HG02938 (cell line): ENCODE measurements around the gene CCDC152.

Experiments used
- ATAC-seq: cut with Tn5 transposase; IDR thresholded peaks from one replicate; pipeline ENCODE4 v1.9.1; 2021; ENCODE audit warnings: mild to moderate bottlenecking, moderate library complexity; ENCODE audit not compliant: unreplicated experiment

The CCDC152 gene

DNA sequence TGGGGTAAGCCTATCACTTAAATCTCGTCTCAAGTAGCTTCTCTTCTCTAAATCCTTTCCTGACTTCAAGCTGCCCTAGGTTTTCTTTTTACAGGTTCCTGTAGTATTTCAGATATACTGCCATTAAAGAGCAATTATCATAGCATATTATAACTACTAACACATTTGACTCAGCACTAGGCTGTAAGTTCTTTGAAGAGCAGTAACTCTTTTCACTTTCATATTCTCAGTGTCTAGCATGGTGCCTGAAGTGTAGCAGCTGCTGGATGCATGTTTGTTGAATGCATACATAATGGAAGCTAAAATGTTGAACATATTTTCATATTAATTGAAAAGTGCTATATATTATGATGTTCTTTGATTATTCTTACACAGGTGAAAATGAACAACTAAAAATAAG, 22.5 kb downstream of the CCDC152 start:
- no peak for ATAC-seq

DNA sequence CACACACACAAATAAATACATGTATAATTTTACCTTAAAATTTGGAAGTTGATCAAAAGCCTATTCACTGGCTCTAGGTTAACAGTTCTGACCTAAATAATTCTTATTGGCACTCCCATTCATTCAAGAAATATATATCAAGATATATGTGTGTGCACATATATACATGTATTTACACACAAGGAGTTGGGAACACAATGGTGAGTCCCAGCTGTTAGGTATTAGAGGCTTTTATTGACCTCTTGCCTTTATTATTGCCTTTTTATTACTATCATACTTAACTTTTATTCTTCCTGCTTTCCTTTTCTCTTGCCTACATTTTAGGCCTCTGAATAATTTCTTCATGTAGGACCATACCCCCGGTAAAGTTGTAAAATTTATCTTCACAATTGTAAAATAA, 25.0 kb downstream of the CCDC152 start:
- ATAC-seq: no peak

DNA sequence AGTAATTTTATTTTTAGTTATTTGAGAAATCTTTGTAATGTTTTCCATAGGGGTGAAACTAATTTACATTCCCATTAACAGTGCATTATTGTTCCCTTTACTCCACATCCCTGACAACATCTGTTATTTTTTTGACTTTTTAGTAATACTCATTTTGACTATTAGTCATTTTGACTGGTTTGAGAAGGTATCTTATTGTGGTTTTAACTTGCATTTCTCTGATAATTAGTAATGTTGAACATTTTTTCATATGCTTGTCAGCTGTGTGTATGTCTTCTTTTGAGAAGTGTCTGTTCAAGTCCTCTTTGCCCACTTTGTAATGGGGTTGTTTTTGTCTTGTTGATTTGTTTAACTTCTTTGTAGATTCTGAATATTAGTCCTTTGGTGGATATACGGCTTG, 27.5 kb downstream of the CCDC152 start:
- no peak for ATAC-seq

DNA sequence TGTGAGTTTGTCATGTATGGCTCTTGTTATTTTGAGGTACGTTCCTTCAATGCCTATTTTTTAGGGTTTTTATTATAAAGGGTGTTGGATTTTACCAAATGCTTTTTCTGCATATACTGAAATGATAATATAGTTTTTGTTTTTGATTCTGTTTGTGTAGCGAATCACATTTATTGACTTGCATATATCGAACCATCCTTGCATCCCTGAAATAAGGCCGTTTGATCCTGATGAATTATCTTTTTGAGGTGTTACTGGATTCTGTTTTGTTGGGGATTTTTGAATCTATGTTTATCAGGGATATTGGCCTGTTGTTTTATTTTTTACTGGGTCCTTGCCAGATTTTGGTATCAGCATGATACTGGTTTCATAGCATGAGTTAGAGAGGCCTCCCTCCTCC, 29.1 kb downstream of the CCDC152 start:
- no peak for ATAC-seq

DNA sequence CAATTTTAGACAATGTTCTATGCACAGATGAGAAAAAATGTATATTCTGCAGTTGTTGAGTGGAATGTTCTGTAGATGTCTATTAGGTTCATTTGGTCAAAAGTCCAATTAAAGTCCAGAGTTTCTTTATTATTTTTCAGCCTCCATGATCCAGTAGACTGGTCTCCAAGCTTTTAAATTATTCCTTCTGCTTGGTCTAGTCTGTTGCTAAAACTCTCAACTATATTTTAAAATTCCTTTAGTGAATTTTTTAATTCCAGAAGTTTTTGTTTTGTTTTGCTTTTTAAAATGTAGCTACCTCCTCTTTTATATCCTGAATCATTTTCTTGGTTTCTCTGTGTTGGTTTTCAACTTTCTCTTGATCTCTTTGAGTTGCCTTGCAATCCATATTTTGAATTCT, 30.5 kb downstream of the CCDC152 start:
- no peak for ATAC-seq

DNA sequence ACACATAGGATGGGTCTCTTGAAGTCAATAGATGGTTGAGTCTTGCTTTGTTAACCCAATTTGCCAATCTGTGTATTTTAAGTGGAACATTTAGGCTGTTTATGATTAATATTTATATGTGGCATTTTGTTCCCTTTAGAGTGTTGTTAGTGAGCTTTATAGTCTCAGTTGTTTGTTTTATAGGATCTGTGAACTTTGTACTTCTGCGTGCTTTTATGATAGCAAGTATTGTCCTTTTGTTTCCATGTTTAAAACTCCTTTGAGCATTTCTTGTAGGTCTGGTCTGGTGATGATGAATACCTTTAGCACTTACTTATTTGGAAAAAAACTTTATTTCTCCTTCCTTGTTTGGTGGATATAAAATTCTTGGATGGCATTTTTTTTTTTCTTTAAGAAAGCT, 31.2 kb downstream of the CCDC152 start:
- ATAC-seq: no peak

DNA sequence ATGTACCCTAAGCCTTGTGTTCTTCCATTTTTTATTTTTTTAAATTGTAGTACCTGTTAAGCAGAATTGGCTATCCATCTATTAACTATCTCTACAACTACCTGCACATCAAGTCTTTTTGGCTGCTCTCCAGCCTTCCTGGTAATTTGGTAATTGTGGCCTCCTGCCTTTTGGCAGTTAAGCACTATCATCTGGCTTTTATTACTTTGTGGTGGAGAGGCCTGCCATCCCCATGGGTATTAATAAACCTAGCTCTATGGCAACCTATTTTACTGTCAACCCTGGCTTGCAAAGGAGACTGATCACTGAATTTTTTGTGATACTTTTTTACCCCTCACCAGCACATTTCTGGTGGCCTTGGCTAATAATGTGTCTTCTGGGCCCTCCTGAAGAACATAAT, 34.5 kb downstream of the CCDC152 start:
- no peak for ATAC-seq

DNA sequence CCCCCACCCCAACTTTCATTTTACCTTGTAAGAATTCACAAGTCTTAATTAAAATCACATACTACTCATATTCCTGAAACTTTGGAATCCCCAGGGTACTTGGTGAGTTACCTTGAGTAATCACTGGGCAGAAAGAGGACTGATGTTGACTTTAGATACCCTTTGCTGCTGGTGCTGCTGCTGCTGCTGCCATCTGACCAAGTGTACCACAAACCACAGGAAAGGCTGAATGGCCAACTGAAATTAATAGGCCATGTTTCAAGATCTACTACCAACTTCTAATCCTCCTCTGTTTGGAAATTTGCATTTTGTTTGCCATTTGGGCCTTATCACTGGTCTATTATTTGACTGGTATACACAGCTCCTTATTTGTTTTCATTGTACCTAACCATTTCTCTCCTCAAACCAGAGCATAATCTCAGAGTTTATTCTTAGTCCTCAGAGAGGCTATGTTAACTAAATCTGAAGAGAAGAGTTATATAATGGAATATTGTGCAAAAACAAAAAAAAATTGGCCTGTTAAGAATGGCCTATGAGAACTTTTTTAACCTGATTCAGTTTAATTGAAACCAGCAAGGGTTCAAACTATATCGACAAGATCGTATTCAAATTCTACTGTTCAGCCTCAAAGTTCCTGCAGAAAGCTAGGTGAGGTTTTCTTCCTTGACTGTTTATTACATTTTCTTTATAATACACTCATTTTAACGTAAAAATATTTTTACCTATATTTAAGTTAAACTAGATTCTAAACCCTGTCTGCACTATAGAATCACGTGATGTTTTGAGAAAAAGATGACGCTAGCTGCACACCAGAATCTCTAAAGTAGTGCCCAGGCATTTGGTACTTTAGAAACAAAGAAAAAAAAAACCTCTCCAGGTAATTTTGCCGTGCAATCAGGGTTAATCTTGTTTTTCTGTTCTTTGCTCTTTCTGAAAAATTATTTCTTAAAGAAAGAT, 41.9 kb downstream of the CCDC152 start:
- no peak for ATAC-seq

DNA sequence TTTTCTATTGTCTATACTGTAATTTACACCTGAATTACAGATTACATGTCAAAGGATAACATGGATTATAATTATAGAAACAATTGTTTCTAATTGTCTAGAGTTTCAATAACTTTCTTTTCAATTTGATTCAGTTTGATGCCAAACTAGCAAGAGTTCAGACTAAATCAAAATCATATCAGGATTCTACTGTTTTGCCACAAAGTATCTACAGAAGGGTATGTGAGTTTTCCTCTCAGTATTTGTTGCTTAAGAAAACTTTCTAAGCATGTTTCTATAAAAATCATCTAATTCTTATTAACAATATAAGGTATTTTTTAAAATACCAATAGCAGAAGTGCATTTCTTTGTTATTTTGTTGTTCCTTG, 42.6 kb downstream of the CCDC152 start:
- no peak for ATAC-seq

DNA sequence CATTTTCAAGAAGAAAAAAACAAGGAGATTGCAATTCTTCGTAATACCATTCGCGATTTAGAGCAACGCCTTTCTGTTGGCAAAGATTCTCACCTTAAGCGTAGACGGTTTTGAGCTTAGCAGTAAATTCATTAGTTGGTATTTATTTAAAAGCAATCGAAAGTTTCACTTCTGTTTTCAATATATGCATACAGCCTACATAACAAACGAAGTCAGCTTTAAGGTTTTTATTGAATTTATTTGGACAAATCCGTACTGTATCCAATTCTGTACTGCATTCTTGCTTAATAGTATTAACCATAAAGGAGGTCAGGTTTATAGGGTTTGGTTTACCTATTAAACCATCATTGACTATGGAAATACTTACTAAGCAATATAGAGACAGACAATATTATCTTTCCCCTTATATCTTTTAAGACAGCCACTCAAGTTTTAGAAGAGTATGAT, 43.1 kb downstream of the CCDC152 start:
- ATAC-seq: no peak

DNA sequence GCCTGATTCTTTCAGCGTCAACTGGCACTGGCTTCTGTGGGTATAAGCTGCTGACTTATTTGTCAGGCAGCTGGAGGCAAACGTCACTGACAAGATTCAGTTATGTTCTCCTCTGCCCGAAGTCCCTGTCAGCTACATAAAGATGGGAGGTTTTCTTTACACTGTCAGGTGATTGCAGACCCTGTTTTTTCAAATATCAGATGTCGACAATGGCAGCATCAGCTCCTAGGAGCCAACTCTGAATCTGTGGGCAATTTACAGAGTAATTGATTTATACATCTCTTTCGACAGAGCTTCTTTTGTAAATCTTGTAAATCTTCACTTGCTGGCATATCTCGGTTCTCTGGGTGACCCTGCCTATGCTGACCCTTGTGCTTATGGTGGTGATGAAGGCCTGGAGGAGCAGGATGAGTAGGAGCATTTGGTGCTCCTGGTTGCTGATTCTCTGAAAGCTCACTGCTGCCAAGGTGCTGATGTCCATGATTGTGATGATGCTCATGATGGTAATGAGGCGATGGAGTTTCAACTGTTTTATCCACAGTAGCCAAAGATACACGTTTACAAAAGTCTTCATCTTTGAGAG, 44.2 kb downstream of the CCDC152 start:
- ATAC-seq: no peak

DNA sequence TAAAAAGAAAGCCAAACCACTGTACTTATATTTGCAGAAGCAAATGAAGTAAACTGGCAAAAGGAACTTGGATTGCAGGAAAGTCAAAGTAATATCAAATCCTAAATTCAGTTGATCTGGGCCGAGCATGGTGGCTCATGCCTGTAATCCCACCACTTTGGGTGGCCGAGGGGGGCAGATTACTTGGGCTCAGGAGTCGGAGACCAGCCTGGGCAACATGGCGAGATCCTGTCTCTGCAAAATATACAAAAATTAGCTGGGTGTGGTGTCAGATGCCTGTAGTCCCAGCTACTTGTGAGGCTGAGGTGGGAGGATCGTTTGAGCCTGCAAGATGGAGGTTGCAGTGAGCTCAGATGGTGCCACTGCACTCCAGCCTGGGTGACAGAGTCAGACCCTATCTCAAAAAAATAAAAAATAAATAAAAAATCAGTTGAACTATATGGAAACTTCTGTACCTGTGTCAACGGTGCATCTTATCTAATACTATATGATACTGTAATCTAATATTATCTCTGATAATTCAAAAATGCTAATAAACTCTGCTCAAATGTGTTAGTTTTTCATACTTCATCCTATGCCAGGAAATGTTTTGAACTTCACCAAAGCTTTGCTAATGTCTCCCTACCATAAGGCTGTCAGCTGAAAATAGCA, 45.0 kb downstream of the CCDC152 start:
- no peak for ATAC-seq

DNA sequence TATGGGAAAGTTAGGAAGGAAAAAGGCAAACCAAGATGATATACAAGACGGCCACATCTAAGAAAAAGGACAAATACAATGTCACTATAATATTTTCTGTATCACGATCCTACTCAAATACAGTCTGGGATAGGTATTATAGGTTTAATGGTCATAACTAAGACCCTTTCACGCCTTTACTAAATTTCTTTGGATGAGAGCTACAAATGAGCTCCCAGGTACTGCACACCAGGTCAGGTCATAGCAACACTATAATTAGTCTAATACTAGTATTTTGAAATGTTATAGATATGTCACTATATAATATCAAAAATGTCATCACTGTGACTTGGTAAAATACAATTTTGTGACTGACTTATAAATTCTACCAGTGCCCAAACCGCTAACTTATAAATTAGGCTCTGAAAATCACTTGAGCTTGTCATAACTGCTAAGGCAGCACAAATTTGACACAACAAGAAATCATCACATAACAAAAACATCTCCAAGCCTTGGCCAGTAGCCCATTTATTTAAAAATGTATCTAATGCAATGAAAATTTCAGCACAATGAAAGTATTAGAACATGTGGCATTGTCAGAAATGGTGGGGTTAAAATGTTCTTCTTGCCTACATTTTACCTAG, 48.2 kb downstream of the CCDC152 start:
- no peak for ATAC-seq

DNA sequence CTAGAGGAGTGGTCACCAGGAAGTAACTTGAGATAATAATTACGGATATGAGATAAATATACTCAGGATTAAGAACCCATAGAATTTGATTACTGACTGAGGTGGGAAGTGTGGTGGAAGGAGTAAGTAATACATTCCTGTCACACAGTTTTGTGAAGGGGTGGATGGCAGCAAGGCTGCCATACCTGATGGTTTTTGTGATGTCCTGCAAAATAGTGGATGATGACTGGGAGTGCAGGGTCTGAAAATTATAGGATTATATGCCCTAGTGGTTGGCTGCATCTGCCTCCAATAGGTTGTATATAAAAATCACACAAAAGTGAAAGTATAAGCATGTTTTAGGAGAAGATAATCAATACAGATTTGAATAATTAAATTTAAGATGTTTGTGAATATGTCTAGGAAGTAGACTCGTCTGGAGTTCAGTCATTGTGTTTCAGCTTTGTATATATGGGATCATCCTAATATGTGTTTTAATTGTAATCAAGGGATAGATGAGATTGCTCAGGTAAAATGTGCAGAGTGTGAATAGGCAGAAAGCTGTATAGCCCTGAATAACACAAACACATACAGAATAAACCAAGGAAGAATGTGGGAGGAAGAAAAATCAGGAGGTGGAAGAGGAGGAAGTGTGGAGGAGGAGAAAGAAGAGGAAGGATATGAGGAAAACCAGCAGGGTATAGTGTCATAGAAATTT, 49.5 kb downstream of the CCDC152 start:
- ATAC-seq: no peak

DNA sequence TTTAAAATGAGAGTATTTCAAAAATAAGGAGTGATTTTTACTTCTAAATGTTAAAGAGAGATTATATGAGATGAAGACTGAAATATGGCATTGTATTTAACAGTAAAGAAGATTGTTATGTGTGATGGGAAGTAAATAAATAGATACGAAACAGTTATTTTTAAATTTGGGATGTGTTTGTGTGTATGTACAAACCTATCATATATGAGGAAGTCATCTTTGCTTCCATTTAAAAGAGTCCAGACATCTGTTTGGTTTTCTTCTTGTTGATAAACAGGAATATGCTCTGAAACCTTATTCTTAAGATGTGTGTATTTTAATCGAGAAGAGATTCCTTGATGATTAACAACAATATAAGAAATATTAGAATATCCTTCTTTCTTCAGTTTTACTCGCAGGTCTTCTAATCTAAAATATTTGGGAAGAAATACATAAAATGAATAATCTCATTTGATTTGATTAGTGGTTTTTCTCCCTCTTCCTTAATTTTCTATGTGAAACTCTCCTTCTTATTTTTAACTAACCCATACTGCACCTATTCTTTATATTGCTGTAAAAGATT, 50.2 kb downstream of the CCDC152 start:
- no peak for ATAC-seq

DNA sequence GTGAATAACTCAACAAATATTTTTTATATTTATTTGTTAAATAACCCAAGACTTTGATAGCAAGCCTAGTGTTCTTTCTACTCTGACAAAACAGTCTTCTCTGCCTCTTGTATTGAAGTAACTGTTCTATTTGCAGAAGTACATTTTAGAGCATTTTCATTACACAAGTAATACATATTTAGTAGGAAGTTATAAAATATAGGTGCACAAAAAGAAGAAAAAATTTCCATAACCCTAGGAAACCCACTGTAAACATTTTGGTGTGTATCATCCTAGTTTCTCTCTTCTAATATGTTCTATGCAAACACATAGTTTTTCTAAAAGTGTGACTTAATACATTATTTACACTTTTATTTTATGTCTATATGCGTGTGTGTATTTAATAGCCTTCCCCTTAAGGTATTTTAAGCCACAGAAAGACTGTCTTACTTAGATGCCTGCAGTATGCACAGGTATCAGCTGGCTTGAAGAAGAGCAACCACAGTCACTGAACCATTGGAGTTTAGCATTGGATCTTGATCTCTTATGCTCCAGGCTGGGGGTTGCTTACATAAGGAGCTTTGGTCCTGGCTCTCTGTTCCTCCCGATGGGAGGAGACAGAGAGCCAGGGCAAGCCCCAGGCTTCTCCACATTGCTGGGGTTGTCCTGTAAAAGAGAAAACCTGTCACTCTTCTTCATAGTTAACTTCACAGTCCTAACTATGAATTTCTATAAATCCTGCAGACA, 51.3 kb downstream of the CCDC152 start:
- ATAC-seq: no peak

DNA sequence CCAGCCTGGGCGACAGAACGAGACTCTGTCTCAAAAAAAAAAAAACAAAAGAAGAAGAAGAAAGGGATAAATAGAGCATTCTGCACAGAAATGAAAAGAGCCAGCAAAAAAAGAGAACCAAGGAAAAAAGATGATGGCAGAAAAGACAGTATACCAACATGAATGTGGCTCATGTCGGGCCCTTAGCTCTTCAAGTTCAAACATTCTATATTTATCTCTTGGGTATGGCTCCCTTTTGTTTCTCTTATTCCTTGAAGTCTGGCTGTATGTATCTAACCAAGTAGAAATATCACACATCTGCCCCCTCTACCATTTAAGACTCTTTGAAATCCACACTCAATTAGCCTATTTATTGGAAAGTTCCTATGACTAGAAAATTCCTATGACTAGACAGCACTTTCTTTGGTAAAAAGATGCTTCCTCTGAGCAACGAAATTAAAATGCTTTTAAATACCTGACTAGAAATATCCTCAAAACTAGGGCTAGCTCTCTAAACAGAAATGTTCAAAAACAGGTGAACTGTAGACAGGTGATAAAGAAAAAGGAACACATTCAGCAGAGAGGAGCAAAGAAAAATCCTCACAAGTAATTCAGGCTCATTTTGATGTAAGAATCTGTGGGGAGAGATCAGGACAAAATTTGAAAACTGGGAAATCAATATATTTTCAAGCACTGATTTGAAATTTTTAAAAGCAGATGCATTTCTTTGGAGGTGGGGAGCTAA, 52.4 kb downstream of the CCDC152 start:
- ATAC-seq: no peak

DNA sequence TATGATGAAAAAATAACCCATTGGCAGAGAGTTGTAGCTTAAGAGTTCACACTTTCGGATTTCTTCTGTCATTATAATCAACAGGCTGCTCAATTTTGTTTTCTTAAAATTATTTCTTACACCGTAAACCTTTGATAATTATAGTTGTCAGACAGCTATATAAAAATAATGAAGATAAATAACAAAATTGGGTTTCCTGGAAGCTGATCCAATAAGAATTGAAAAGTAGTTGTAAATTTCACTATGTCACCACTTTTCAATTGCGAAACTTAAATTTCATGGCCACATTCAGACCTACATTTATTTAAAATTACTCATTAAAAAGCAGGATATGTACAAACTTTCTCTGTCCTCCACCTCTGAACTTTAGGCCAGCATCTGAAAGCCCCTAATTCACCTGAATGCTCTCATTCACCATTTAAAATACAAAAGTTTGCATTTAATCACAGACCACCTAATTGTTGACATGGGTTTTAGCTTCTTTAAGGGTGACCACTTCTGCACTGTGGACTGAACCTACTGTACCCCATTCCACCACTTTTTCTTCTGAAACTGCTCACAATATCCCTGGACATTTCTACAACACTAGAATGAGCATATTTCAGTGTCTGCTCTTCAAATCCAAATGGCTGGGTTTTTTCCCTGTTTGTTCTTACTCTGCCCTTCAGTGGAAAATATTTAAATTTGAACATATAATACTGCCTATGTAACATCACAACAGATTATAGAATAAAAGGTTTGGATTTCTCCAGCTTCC, 54.4 kb downstream of the CCDC152 start:
- no peak for ATAC-seq
